HepG2 (cell line): ENCODE measurements around the gene AARSD1. TPM values are rescaled to one million over a fixed set of nuclear protein-coding genes. Genes with fewer than 3 reads are reported as not detected.

Source experiments
- AKNA ChIP-seq: sonication (generic); formaldehyde crosslinking; IDR thresholded peaks from 2 replicates; pipeline ENCODE4 v1.4.0; 2020; ENCODE audit warnings: missing genetic modification reagents, borderline replicate concordance
- ATF1 ChIP-seq: IDR thresholded peaks from 2 replicates; pipeline ENCODE4 v1.6.1; 2016; ENCODE audit warnings: mild to moderate bottlenecking, control low read depth
- BRCA1 ChIP-seq: sonication (generic); formaldehyde crosslinking; IDR thresholded peaks from 2 replicates; pipeline ENCODE4 v1.4.0; 2020; ENCODE audit warnings: missing genetic modification reagents
- GFI1 ChIP-seq: sonication (generic); formaldehyde crosslinking; IDR thresholded peaks from 2 replicates; pipeline ENCODE4 v1.5.0; 2020; ENCODE audit warnings: missing genetic modification reagents, mild to moderate bottlenecking, borderline replicate concordance
- HIVEP1 ChIP-seq: sonication (generic); formaldehyde crosslinking; IDR thresholded peaks from 2 replicates; pipeline ENCODE4 v1.4.0; 2020; ENCODE audit warnings: mild to moderate bottlenecking, missing genetic modification reagents
- JUND ChIP-seq: sonication (generic); formaldehyde crosslinking; IDR thresholded peaks from 2 replicates; pipeline ENCODE4 v1.8.0; 2022; ENCODE audit warnings: mild to moderate bottlenecking, missing genetic modification reagents
- LCORL ChIP-seq, 2 experiments: fragments of 450-650 bp in 1 of 2; sonication (generic) in 1 of 2; formaldehyde crosslinking in 1 of 2; IDR thresholded peaks; 2 replicates each; pipeline versions ENCODE4 v1.5.0 to v1.6.1; 2017 to 2020; ENCODE audit warnings: antibody characterized with exemption in 1 of 2, missing genetic modification reagents in 1 of 2
- POLR2AphosphoS2 ChIP-seq: IDR thresholded peaks from 2 replicates; pipeline ENCODE4 v1.6.1; 2011; ENCODE audit warnings: low read depth, low read length, improper control_type of control experiment
- RAD21 ChIP-seq: fragments of 450-650 bp; formaldehyde crosslinking; IDR thresholded peaks from 2 replicates; pipeline ENCODE4 v1.5.0; 2020; ENCODE audit warnings: mild to moderate bottlenecking
- RFX3 ChIP-seq: IDR thresholded peaks from 2 replicates; pipeline ENCODE4 v1.6.1; 2016; ENCODE audit warnings: missing biosample characterization, missing genetic modification reagents
- SIN3A ChIP-seq: IDR thresholded peaks from 2 replicates; pipeline ENCODE4 v1.6.1; 2011; ENCODE audit warnings: low read depth, mild to moderate bottlenecking, control low read depth, low read length, borderline replicate concordance
- SMYD3 ChIP-seq: sonication (generic); formaldehyde crosslinking; IDR thresholded peaks from 2 replicates; pipeline ENCODE4 v1.8.1; 2023; ENCODE audit warnings: mild to moderate bottlenecking, missing genetic modification reagents
- SP140L ChIP-seq: sonication (generic); formaldehyde crosslinking; IDR thresholded peaks from 2 replicates; pipeline ENCODE4 v1.4.0; 2020; ENCODE audit warnings: missing genetic modification reagents, borderline replicate concordance
- ZMYM3 ChIP-seq: sonication (generic); formaldehyde crosslinking; IDR thresholded peaks from 2 replicates; pipeline ENCODE4 v1.5.1; 2020; ENCODE audit warnings: mild to moderate bottlenecking, missing genetic modification reagents
- ZNF567 ChIP-seq: sonication (generic); formaldehyde crosslinking; IDR thresholded peaks from 2 replicates; pipeline ENCODE4 v1.8.1; 2023; ENCODE audit warnings: mild to moderate bottlenecking, missing genetic modification reagents, borderline replicate concordance
- ZNF609 ChIP-seq: sonication (generic); formaldehyde crosslinking; IDR thresholded peaks from 2 replicates; pipeline ENCODE4 v1.4.0; 2020; ENCODE audit warnings: mild to moderate bottlenecking, missing genetic modification reagents, borderline replicate concordance
- ZNF776 ChIP-seq: sonication (generic); formaldehyde crosslinking; IDR thresholded peaks from 2 replicates; pipeline ENCODE4 v1.4.0; 2020; ENCODE audit warnings: mild to moderate bottlenecking, missing genetic modification reagents
- ZNF777 ChIP-seq: sonication (generic); formaldehyde crosslinking; IDR thresholded peaks from 2 replicates; pipeline ENCODE4 v1.4.0; 2020; ENCODE audit warnings: missing genetic modification reagents
- ZNF878 ChIP-seq: sonication (generic); formaldehyde crosslinking; IDR thresholded peaks from 2 replicates; pipeline ENCODE4 v1.8.1; 2023; ENCODE audit warnings: mild to moderate bottlenecking, missing genetic modification reagents, moderate library complexity
- ZSCAN29 ChIP-seq: sonication (generic); formaldehyde crosslinking; conservative IDR thresholded peaks from 2 replicates; pipeline ENCODE4 v1.4.0; 2020; ENCODE audit warnings: mild to moderate bottlenecking, missing genetic modification reagents
- ZZZ3 ChIP-seq: sonication (generic); formaldehyde crosslinking; IDR thresholded peaks from 2 replicates; pipeline ENCODE4 v1.4.0; 2020; ENCODE audit warnings: missing genetic modification reagents, mild to moderate bottlenecking, borderline replicate concordance
- polyA plus RNA-seq, 8 experiments: library from polyadenylated mRNA; depleted of rRNA in 3 of 8; stranded (reverse) in 7 of 8; unstranded in 1 of 8; fragments of >200 nt; fragmentation: Illumina TruSeq in 4 of 8; extraction: Trizol in 4 of 8; gene quantifications; 2 replicates each; pipeline versions ENCODE4 v1.2.1 to v1.2.3, GENCODE V29; 2011 to 2016; ENCODE audit warnings: low read depth in 4 of 8, missing spikeins in 1 of 8, mixed read lengths in 1 of 8; ENCODE audit not compliant: insufficient read depth in 1 of 8
- total RNA-seq, 5 experiments: library from RNA; depleted of rRNA; stranded (reverse); fragments of >200 nt; fragmentation: Illumina TruSeq; extraction: Trizol; gene quantifications; 2 replicates each; pipeline ENCODE4 v1.2.3, GENCODE V29; 2016; ENCODE audit warnings: low read depth in 1 of 5

Gene AARSD1
- total and polyA plus RNA-seq, 2 of the 13 experiments (the other 11 are each of a cell fraction or from before 2014, with no cell fraction given): 24.7 to 29.3 TPM

GRCh38 chr17:42901535-42902229 is 62.6 kb downstream of the AARSD1 start (continued):
- TF ChIP-seq RAD21 (CRISPR knock-in tag) (no peak), ZMYM3 (CRISPR knock-in tag) (no peak), SIN3A (peak; percentile 47; the same call in 1 of the 2 replicates), ZNF878 (CRISPR knock-in tag) (0 out of 2 replicates have a peak, but pooled peaks have one; percentile 20), POLR2AphosphoS2 (peak; percentile 65), ZNF609 (CRISPR knock-in tag) (no peak), ATF1 (CRISPR knock-in tag) (no peak), GFI1 (no peak), RFX3 (CRISPR knock-in tag) (no peak), BRCA1 (CRISPR knock-in tag) (0 out of 2 replicates have a peak, but pooled peaks have one; percentile 51), ZSCAN29 (CRISPR knock-in tag) (0 out of 2 replicates have a peak, but pooled peaks have one; percentile 52), ZNF777 (CRISPR knock-in tag) (no peak), SP140L (no peak), AKNA (CRISPR knock-in tag) (no peak), SMYD3 (CRISPR knock-in tag) (peak; percentile 61; the same call in 1 of the 2 replicates), ZNF567 (CRISPR knock-in tag) (no peak), ZNF776 (CRISPR knock-in tag) (no peak), ZZZ3 (CRISPR knock-in tag) (0 out of 2 replicates have a peak, but pooled peaks have one; percentile 15), HIVEP1 (CRISPR knock-in tag) (no peak), JUND (no peak), LCORL (IDR thresholded peaks at IDR 0.05) (no peak), LCORL (CRISPR knock-in tag; IDR thresholded peaks at IDR 0.05) (no peak)
